ENCODE results near the gene SH3BGRL3. TPM values are rescaled to one million over a fixed set of nuclear protein-coding genes. Genes with fewer than 3 reads are reported as not detected.

The SH3BGRL3 gene
- polyA plus RNA-seq, 4 donors: 90.9 to 238 (median 178) TPM

GRCh38 chr1:26285366-26286063, 5.6 kb downstream of the SH3BGRL3 start:
- Histone ChIP-seq H3K36me3 (ENCODE audit: control insufficient read depth in 3 of 3, insufficient read depth in 2 of 3, low read depth in 1 of 3, low read length in 3 of 3) (peaks cover 0 to 87% (median 2%) of the 10 kb centered on the region in 3 donors), H3K9me3 (ENCODE audit: control insufficient read depth in 2 of 2, insufficient read depth in 1 of 2, low read depth in 1 of 2, low read length in 1 of 2) (no peaks in the 10 kb centered on the region), H3K27ac (ENCODE audit: low read depth in 1 of 3, low read length in 2 of 3) (peak overlapping the region in 2 of 3 donors; percentile 58 to 72), H3K4me3 (ENCODE audit: low read depth in 1 of 3, low read length in 3 of 3) (no peak overlapping the region), H3K27me3 (ENCODE audit: control insufficient read depth in 3 of 3, insufficient read depth in 3 of 3, low read length in 3 of 3) (no peaks in the 10 kb centered on the region), H3K4me1 (ENCODE audit: control insufficient read depth in 3 of 3, insufficient read depth in 2 of 3, low read depth in 1 of 3, low read length in 2 of 3) (peaks cover 0 to 24% (median 11%) of the 10 kb centered on the region in 3 donors)
- DNase-seq: no peak
- WGBS, 3 donors: 84 to 87% (median 85%) methylated on average over 18 to 19 of the region's 19 CpGs
- FAIRE-seq: no peak

- DNase-seq (no peak), FAIRE-seq (no peak)
- Histone ChIP-seq H3K4me3 (ENCODE audit: low read depth in 1 of 3, low read length in 3 of 3) (no peak overlapping the region), H3K36me3 (ENCODE audit: control insufficient read depth in 3 of 3, insufficient read depth in 2 of 3, low read depth in 1 of 3, low read length in 3 of 3) (peaks cover 0 to 87% (median 2%) of the 10 kb centered on the region in 3 donors), H3K4me1 (ENCODE audit: control insufficient read depth in 3 of 3, insufficient read depth in 2 of 3, low read depth in 1 of 3, low read length in 2 of 3) (peaks cover 0 to 20% (median 7%) of the 10 kb centered on the region in 3 donors), H3K27me3 (ENCODE audit: control insufficient read depth in 3 of 3, insufficient read depth in 3 of 3, low read length in 3 of 3) (no peaks in the 10 kb centered on the region), H3K9me3 (ENCODE audit: control insufficient read depth in 2 of 2, insufficient read depth in 1 of 2, low read depth in 1 of 2, low read length in 1 of 2) (no peaks in the 10 kb centered on the region), H3K27ac (ENCODE audit: low read depth in 1 of 3, low read length in 2 of 3) (peak overlapping the region in 2 of 3 donors; percentile 32 to 34)
- 83 to 94% (median 87%) methylated on average over 2 of the region's 2 CpGs for WGBS, 3 donors
Observed at GRCh38 chr1:26286064-26286416, 6.2 kb downstream of the SH3BGRL3 start.

GRCh38 chr1:26287033-26287711, 7.3 kb downstream of the SH3BGRL3 start:
- Histone ChIP-seq H3K27ac (ENCODE audit: low read depth in 1 of 3, low read length in 2 of 3) (peak overlapping the region in 2 of 3 donors; percentile 27 to 70), H3K4me3 (ENCODE audit: low read depth in 1 of 3, low read length in 3 of 3) (no peak overlapping the region), H3K27me3 (ENCODE audit: control insufficient read depth in 3 of 3, insufficient read depth in 3 of 3, low read length in 3 of 3) (no peaks in the 10 kb centered on the region), H3K4me1 (ENCODE audit: control insufficient read depth in 3 of 3, insufficient read depth in 2 of 3, low read depth in 1 of 3, low read length in 2 of 3) (peaks cover 0 to 15% (median 5%) of the 10 kb centered on the region in 3 donors), H3K36me3 (ENCODE audit: control insufficient read depth in 3 of 3, insufficient read depth in 2 of 3, low read depth in 1 of 3, low read length in 3 of 3) (peaks cover 0 to 87% (median 0%) of the 10 kb centered on the region in 3 donors), H3K9me3 (ENCODE audit: control insufficient read depth in 2 of 2, insufficient read depth in 1 of 2, low read depth in 1 of 2, low read length in 1 of 2) (no peaks in the 10 kb centered on the region)
- FAIRE-seq (no peak), DNase-seq (peak in 1 of 2 donors; percentile 62)
- WGBS, 3 donors: 47 to 73% (median 61%) methylated on average over 8 of the region's 8 CpGs

- Histone ChIP-seq H3K4me3 (ENCODE audit: low read depth in 1 of 3, low read length in 3 of 3) (no peak overlapping the region), H3K9me3 (ENCODE audit: control insufficient read depth in 2 of 2, insufficient read depth in 1 of 2, low read depth in 1 of 2, low read length in 1 of 2) (no peaks in the 10 kb centered on the region), H3K4me1 (ENCODE audit: control insufficient read depth in 3 of 3, insufficient read depth in 2 of 3, low read depth in 1 of 3, low read length in 2 of 3) (peaks cover 0 to 15% (median 5%) of the 10 kb centered on the region in 3 donors), H3K27ac (ENCODE audit: low read depth in 1 of 3, low read length in 2 of 3) (peak overlapping the region in 2 of 3 donors; percentile 16 to 70), H3K27me3 (ENCODE audit: control insufficient read depth in 3 of 3, insufficient read depth in 3 of 3, low read length in 3 of 3) (no peaks in the 10 kb centered on the region), H3K36me3 (ENCODE audit: control insufficient read depth in 3 of 3, insufficient read depth in 2 of 3, low read depth in 1 of 3, low read length in 3 of 3) (peaks cover 0 to 83% (median 0%) of the 10 kb centered on the region in 3 donors)
- 81 to 90% (median 82%) methylated on average over 5 of the region's 5 CpGs for WGBS, 3 donors
- FAIRE-seq: no peak
- no peak for DNase-seq
Observed at GRCh38 chr1:26287811-26288210, 7.9 kb downstream of the SH3BGRL3 start.

GRCh38 chr1:26288311-26288941, 8.5 kb downstream of the SH3BGRL3 start:
- Histone ChIP-seq H3K27me3 (ENCODE audit: control insufficient read depth in 3 of 3, insufficient read depth in 3 of 3, low read length in 3 of 3) (no peaks in the 10 kb centered on the region), H3K36me3 (ENCODE audit: control insufficient read depth in 3 of 3, insufficient read depth in 2 of 3, low read depth in 1 of 3, low read length in 3 of 3) (peaks cover 0 to 79% (median 0%) of the 10 kb centered on the region in 3 donors), H3K9me3 (ENCODE audit: control insufficient read depth in 2 of 2, insufficient read depth in 1 of 2, low read depth in 1 of 2, low read length in 1 of 2) (no peaks in the 10 kb centered on the region), H3K4me1 (ENCODE audit: control insufficient read depth in 3 of 3, insufficient read depth in 2 of 3, low read depth in 1 of 3, low read length in 2 of 3) (peaks cover 0 to 15% (median 5%) of the 10 kb centered on the region in 3 donors), H3K27ac (ENCODE audit: low read depth in 1 of 3, low read length in 2 of 3) (peak overlapping the region in 2 of 3 donors; percentile 65 to 70), H3K4me3 (ENCODE audit: low read depth in 1 of 3, low read length in 3 of 3) (no peak overlapping the region)
- DNase-seq (peak in 1 of 2 donors; percentile 55), FAIRE-seq (no peak)
- 26 to 43% (median 33%) methylated on average over 5 of the region's 5 CpGs for WGBS, 3 donors

GRCh38 chr1:26289158-26290059, 9.5 kb downstream of the SH3BGRL3 start:
- Histone ChIP-seq H3K36me3 (ENCODE audit: control insufficient read depth in 3 of 3, insufficient read depth in 2 of 3, low read depth in 1 of 3, low read length in 3 of 3) (peaks cover 0 to 77% (median 0%) of the 10 kb centered on the region in 3 donors), H3K4me3 (ENCODE audit: low read depth in 1 of 3, low read length in 3 of 3) (no peak overlapping the region), H3K27me3 (ENCODE audit: control insufficient read depth in 3 of 3, insufficient read depth in 3 of 3, low read length in 3 of 3) (no peaks in the 10 kb centered on the region), H3K27ac (ENCODE audit: low read depth in 1 of 3, low read length in 2 of 3) (peak overlapping the region in 2 of 3 donors; percentile 65 to 70), H3K4me1 (ENCODE audit: control insufficient read depth in 3 of 3, insufficient read depth in 2 of 3, low read depth in 1 of 3, low read length in 2 of 3) (peaks cover 0 to 12% (median 5%) of the 10 kb centered on the region in 3 donors), H3K9me3 (ENCODE audit: control insufficient read depth in 2 of 2, insufficient read depth in 1 of 2, low read depth in 1 of 2, low read length in 1 of 2) (no peaks in the 10 kb centered on the region)
- 73 to 86% (median 75%) methylated on average over 21 of the region's 21 CpGs for WGBS, 3 donors
- DNase-seq (no peak), FAIRE-seq (no peak)

- DNase-seq (no peak), FAIRE-seq (no peak)
- Histone ChIP-seq H3K4me3 (ENCODE audit: low read depth in 1 of 3, low read length in 3 of 3) (no peak overlapping the region), H3K27me3 (ENCODE audit: control insufficient read depth in 3 of 3, insufficient read depth in 3 of 3, low read length in 3 of 3) (no peaks in the 10 kb centered on the region), H3K27ac (ENCODE audit: low read depth in 1 of 3, low read length in 2 of 3) (peak overlapping the region in 2 of 3 donors; percentile 65 to 70), H3K36me3 (ENCODE audit: control insufficient read depth in 3 of 3, insufficient read depth in 2 of 3, low read depth in 1 of 3, low read length in 3 of 3) (peaks cover 0 to 77% (median 0%) of the 10 kb centered on the region in 3 donors), H3K9me3 (ENCODE audit: control insufficient read depth in 2 of 2, insufficient read depth in 1 of 2, low read depth in 1 of 2, low read length in 1 of 2) (no peaks in the 10 kb centered on the region), H3K4me1 (ENCODE audit: control insufficient read depth in 3 of 3, insufficient read depth in 2 of 3, low read depth in 1 of 3, low read length in 2 of 3) (peaks cover 0 to 4% (median 0%) of the 10 kb centered on the region in 3 donors)
- 70 to 84% (median 76%) methylated on average over 11 of the region's 11 CpGs for WGBS, 3 donors
Observed at GRCh38 chr1:26290122-26290881, 10.4 kb downstream of the SH3BGRL3 start.

Data from small intestine (tissue), 7 donors.